ENCODE measurements around the gene HDAC9. TPM values are rescaled to one million over a fixed set of nuclear protein-coding genes. Genes with fewer than 3 reads are reported as not detected.
"Not testable (repeated sequence)": the region's sequence is repeated elsewhere in the genome, so short reads cannot be mapped to it uniquely, and the experiment has no call there.

The HDAC9 gene
- total RNA-seq, 1 donor from 2014 or later, result 0.52 TPM

GRCh38 chr7:18708204-18708603, 212.7 kb downstream of the HDAC9 start:
- no peak overlapping the region for H3K4me3 Mint-ChIP-seq (ENCODE audit: low read depth)
- H3K4me1 Mint-ChIP-seq (ENCODE audit: low read depth), result peaks cover 3% of the 10 kb centered on the region
- H3K9me3 Mint-ChIP-seq, result no peaks in the 10 kb centered on the region
- no peaks in the 10 kb centered on the region for H3K36me3 Mint-ChIP-seq (ENCODE audit: low read depth)
- intact Hi-C loops (cut with micrococcal nuclease), result no loop called here
- no peaks in the 10 kb centered on the region for H3K27me3 Mint-ChIP-seq (ENCODE audit: low read depth)
- DNase-seq (ENCODE audit: low spot score), result no peak
- H3K27ac Mint-ChIP-seq, result no peak overlapping the region

GRCh38 chr7:18715988-18716387, 220.4 kb downstream of the HDAC9 start:
- no peaks in the 10 kb centered on the region for H3K36me3 Mint-ChIP-seq (ENCODE audit: low read depth)
- no peak overlapping the region for H3K27ac Mint-ChIP-seq
- intact Hi-C loops (cut with micrococcal nuclease), result no loop called here
- H3K9me3 Mint-ChIP-seq, result no peaks in the 10 kb centered on the region
- DNase-seq (ENCODE audit: low spot score), result no peak
- no peak overlapping the region for H3K4me3 Mint-ChIP-seq (ENCODE audit: low read depth)
- no peaks in the 10 kb centered on the region for H3K4me1 Mint-ChIP-seq (ENCODE audit: low read depth)
- H3K27me3 Mint-ChIP-seq (ENCODE audit: low read depth), result no peaks in the 10 kb centered on the region

- H3K4me1 Mint-ChIP-seq (ENCODE audit: low read depth), result no peaks in the 10 kb centered on the region
- H3K9me3 Mint-ChIP-seq, result no peaks in the 10 kb centered on the region
- no peak overlapping the region for H3K4me3 Mint-ChIP-seq (ENCODE audit: low read depth)
- no peaks in the 10 kb centered on the region for H3K27me3 Mint-ChIP-seq (ENCODE audit: low read depth)
- no peak for DNase-seq (ENCODE audit: low spot score)
- intact Hi-C loops (cut with micrococcal nuclease), result no loop called here
- H3K36me3 Mint-ChIP-seq (ENCODE audit: low read depth), result no peaks in the 10 kb centered on the region
- H3K27ac Mint-ChIP-seq, result no peak overlapping the region
Observed at GRCh38 chr7:18721429-18721828, 225.9 kb downstream of the HDAC9 start.

GRCh38 chr7:18724318-18724717, 228.8 kb downstream of the HDAC9 start:
- Mint-ChIP-seq H3K9me3 (peaks cover 4% of the 10 kb centered on the region), H3K4me3 (ENCODE audit: low read depth) (no peak overlapping the region), H3K27me3 (ENCODE audit: low read depth) (no peaks in the 10 kb centered on the region), H3K4me1 (ENCODE audit: low read depth) (no peaks in the 10 kb centered on the region), H3K27ac (no peak overlapping the region), H3K36me3 (ENCODE audit: low read depth) (no peaks in the 10 kb centered on the region)
- intact Hi-C loops (cut with micrococcal nuclease), result no loop called here
- no peak for DNase-seq (ENCODE audit: low spot score)

GRCh38 chr7:18727115-18727870, 231.7 kb downstream of the HDAC9 start:
- H3K9me3 Mint-ChIP-seq, result peaks cover 10% of the 10 kb centered on the region
- no peak overlapping the region for H3K27ac Mint-ChIP-seq
- H3K4me3 Mint-ChIP-seq (ENCODE audit: low read depth), result no peak overlapping the region
- intact Hi-C loops (cut with micrococcal nuclease), result no loop called here
- no peaks in the 10 kb centered on the region for H3K27me3 Mint-ChIP-seq (ENCODE audit: low read depth)
- H3K36me3 Mint-ChIP-seq (ENCODE audit: low read depth), result no peaks in the 10 kb centered on the region
- DNase-seq (ENCODE audit: low spot score), result no peak
- no peaks in the 10 kb centered on the region for H3K4me1 Mint-ChIP-seq (ENCODE audit: low read depth)

GRCh38 chr7:18736012-18736411, 240.5 kb downstream of the HDAC9 start:
- H3K4me1 Mint-ChIP-seq (ENCODE audit: low read depth); DNase-seq (ENCODE audit: low spot score); H3K36me3 Mint-ChIP-seq (ENCODE audit: low read depth); H3K4me3 Mint-ChIP-seq (ENCODE audit: low read depth); H3K9me3 Mint-ChIP-seq; intact Hi-C loops (cut with micrococcal nuclease); H3K27ac Mint-ChIP-seq; H3K27me3 Mint-ChIP-seq (ENCODE audit: low read depth): not testable (repeated sequence)

- H3K4me3 Mint-ChIP-seq (ENCODE audit: low read depth), result no peak overlapping the region
- no peak for DNase-seq (ENCODE audit: low spot score)
- H3K27me3 Mint-ChIP-seq (ENCODE audit: low read depth), result no peaks in the 10 kb centered on the region
- H3K36me3 Mint-ChIP-seq (ENCODE audit: low read depth), result no peaks in the 10 kb centered on the region
- H3K4me1 Mint-ChIP-seq (ENCODE audit: low read depth), result peaks cover 4% of the 10 kb centered on the region
- peak overlapping the region; percentile 25 for H3K27ac Mint-ChIP-seq
- H3K9me3 Mint-ChIP-seq, result peaks cover 6% of the 10 kb centered on the region
- intact Hi-C loops (cut with micrococcal nuclease), result loop anchor here (10.0 kb wide), 1 partner anchor 114 kb away; no protein-coding TSS in a partner anchor
Observed at GRCh38 chr7:18740579-18740988, 245.0 kb downstream of the HDAC9 start.

- H3K36me3 Mint-ChIP-seq (ENCODE audit: low read depth), result no peaks in the 10 kb centered on the region
- no peak for DNase-seq (ENCODE audit: low spot score)
- intact Hi-C loops (cut with micrococcal nuclease), result no loop called here
- no peak overlapping the region for H3K4me3 Mint-ChIP-seq (ENCODE audit: low read depth)
- no peaks in the 10 kb centered on the region for H3K27me3 Mint-ChIP-seq (ENCODE audit: low read depth)
- no peaks in the 10 kb centered on the region for H3K9me3 Mint-ChIP-seq
- no peak overlapping the region for H3K27ac Mint-ChIP-seq
- H3K4me1 Mint-ChIP-seq (ENCODE audit: low read depth), result no peaks in the 10 kb centered on the region
Observed at GRCh38 chr7:18753972-18754610, 258.5 kb downstream of the HDAC9 start.

- intact Hi-C loops (cut with micrococcal nuclease), result no loop called here
- H3K36me3 Mint-ChIP-seq (ENCODE audit: low read depth), result no peaks in the 10 kb centered on the region
- no peaks in the 10 kb centered on the region for H3K9me3 Mint-ChIP-seq
- H3K4me1 Mint-ChIP-seq (ENCODE audit: low read depth), result no peaks in the 10 kb centered on the region
- no peak overlapping the region for H3K4me3 Mint-ChIP-seq (ENCODE audit: low read depth)
- H3K27me3 Mint-ChIP-seq (ENCODE audit: low read depth), result no peaks in the 10 kb centered on the region
- H3K27ac Mint-ChIP-seq, result no peak overlapping the region
- no peak for DNase-seq (ENCODE audit: low spot score)
Observed at GRCh38 chr7:18754766-18755165, 259.2 kb downstream of the HDAC9 start.

GRCh38 chr7:18755793-18756192, 260.2 kb downstream of the HDAC9 start:
- DNase-seq (ENCODE audit: low spot score), result no peak
- H3K4me3 Mint-ChIP-seq (ENCODE audit: low read depth), result no peak overlapping the region
- H3K36me3 Mint-ChIP-seq (ENCODE audit: low read depth), result no peaks in the 10 kb centered on the region
- no peaks in the 10 kb centered on the region for H3K4me1 Mint-ChIP-seq (ENCODE audit: low read depth)
- no peak overlapping the region for H3K27ac Mint-ChIP-seq
- intact Hi-C loops (cut with micrococcal nuclease), result no loop called here
- H3K9me3 Mint-ChIP-seq, result no peaks in the 10 kb centered on the region
- no peaks in the 10 kb centered on the region for H3K27me3 Mint-ChIP-seq (ENCODE audit: low read depth)

GRCh38 chr7:18756378-18757050, 261.0 kb downstream of the HDAC9 start:
- Mint-ChIP-seq H3K9me3 (no peaks in the 10 kb centered on the region), H3K4me3 (ENCODE audit: low read depth) (no peak overlapping the region), H3K27ac (no peak overlapping the region), H3K36me3 (ENCODE audit: low read depth) (no peaks in the 10 kb centered on the region), H3K4me1 (ENCODE audit: low read depth) (no peaks in the 10 kb centered on the region), H3K27me3 (ENCODE audit: low read depth) (no peaks in the 10 kb centered on the region)
- intact Hi-C loops (cut with micrococcal nuclease), result no loop called here
- no peak for DNase-seq (ENCODE audit: low spot score)

GRCh38 chr7:18760046-18760445, 264.5 kb downstream of the HDAC9 start:
- Mint-ChIP-seq H3K27ac (no peak overlapping the region), H3K9me3 (no peaks in the 10 kb centered on the region), H3K4me1 (ENCODE audit: low read depth) (no peaks in the 10 kb centered on the region), H3K36me3 (ENCODE audit: low read depth) (no peaks in the 10 kb centered on the region), H3K4me3 (ENCODE audit: low read depth) (no peak overlapping the region), H3K27me3 (ENCODE audit: low read depth) (no peaks in the 10 kb centered on the region)
- DNase-seq (ENCODE audit: low spot score), result no peak
- intact Hi-C loops (cut with micrococcal nuclease), result no loop called here
